GM19468 (cell line): ENCODE data around the gene CACFD1.

Experiments
- ATAC-seq: cut with Tn5 transposase; IDR thresholded peaks from one replicate; pipeline ENCODE4 v1.9.1; 2021; ENCODE audit warnings: mild to moderate bottlenecking, moderate library complexity, moderate number of reproducible peaks; ENCODE audit not compliant: unreplicated experiment; ENCODE audit errors: extremely low read depth

The CACFD1 gene

DNA sequence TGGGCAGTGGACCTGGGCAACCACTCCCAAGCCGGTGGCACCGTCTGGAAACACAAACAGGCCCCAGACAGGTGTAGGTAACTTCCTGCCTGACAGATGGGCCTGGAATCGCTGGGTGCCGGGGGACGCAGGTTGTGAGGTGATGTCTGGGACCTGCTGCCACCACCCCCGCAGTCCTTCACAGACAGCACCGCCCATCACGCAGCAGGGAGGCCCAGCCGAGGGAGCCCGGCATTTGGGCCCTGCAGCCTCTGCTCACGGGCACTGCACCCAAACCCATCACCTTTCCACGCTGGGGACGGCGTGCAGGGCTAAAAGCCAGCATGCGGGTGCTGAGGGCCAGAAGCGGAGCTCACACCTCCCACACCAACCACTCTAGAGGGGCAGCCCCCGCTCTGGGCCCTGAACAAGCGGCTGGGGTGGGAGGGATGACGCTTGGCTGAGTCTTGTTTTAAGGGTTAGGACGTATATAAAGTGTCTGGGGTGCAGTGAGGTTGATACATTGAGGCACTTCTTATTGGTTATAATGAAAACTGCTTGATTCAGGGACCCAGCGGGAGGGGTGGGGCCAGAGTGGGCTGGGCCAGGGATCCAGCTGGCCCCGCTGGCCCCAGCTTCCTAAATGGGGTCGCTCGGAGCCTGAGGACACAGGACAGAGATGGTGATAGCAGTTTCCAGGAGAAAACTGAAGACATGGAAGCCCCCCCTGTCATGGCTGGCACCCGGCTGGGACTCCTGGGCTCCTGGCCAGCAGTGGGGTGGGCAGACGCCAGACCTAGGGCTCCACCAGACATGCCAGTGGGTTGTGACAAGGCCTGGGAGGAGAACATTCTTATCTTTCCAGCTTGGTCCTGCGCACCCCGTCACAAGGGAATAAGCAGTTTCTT, 53.7 kb downstream of the CACFD1 start:
- ATAC-seq: no peak

DNA sequence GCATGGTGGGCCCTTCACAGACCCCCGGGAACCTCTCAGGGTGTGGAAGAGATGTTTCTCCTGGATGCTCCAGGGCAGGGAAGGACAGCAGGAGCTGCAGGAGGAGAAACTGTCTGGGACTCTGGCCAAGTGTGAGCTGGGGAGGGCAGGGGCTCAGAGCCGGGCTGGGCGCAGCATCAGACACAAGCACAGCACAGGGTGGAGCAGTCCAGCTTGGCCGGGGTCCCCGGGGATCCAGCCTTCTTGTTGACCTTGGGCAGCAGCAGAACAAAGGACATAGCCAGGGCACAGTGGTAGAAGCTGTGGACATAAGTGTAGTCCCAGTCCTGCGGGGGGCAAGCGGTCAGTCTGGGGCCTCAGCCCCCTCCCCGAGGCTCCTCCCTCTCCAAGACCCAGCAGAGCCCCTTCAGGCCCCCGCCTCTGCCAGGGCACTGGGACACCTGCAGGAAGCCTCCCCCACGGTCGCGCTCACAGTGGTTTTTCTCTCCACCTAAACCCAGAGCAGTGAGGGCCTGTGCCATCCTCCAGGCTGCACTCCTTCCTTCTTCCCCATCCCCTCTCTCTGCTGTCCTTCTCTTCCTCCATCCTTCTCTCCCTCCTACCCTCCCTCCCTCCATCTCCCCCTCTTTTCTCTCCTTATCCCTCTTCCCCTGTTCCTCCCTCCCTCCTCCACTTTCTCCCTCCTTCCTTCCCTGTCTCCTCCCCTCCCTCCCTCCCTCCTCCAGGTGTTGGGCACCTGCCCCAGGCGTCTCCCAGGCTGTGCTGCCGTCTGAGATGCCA, 54.9 kb downstream of the CACFD1 start:
- no peak for ATAC-seq

- ATAC-seq: no peak
These were observed 55.4 kb downstream of the CACFD1 start for GRCh38 chr9:133515240-133515610.

- ATAC-seq: no peak
These were observed 56.0 kb downstream of the CACFD1 start for GRCh38 chr9:133515615-133516255.

DNA sequence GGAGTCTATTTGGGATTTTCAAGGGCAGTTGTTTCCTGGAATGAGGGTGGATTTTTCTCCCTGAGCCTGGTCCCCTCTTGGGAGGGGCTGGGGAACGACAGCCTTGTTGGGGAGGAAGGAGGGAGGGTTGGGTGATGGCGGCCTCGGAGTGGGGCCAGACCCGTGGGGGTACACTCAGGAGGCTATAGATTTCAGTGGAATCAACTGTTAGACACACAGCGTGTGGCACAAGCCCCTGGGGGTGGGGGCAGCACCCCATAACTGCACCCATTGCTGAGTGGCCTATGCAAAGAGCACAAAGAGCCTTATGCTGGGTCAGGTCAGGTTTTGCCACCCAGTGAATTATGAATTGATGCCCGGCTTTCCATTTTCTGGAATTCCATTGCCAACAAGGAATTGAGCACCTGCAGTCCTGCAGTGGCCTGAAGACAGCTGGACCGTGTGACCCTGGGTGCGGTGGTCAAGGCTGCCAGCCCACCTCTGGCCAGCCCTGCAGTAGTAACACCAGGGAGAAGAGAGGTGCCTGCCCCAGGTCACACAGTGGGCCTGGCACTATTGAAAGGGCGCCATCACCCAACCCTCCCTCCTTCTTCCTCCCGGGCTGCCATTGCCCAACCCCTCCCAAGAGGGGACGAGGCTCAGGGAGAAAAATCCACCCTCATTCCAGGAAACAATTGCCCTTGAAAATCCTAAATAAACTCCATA, 56.6 kb downstream of the CACFD1 start:
- no peak for ATAC-seq

- no peak for ATAC-seq
These were observed 57.2 kb downstream of the CACFD1 start for GRCh38 chr9:133516961-133517350.

DNA sequence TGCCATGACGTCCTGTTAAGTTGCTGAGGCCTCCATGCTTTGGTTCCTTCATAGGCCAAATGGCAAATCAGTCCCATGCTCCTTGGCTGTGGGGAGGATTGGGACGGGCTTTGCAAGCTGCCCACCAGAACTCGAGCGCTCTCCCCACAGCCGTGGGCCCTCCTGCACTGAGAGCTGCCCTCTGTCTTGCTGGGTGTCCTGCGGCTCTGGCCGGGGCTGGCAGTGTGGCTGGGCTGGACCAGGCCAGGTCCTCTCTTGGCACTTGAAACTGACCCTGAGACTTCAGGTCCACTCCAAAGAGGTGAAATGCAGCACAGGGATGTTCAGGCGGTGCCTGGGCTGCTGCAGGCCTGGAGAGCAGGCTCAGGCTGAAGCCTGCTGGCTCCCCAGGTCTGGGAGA, 57.9 kb downstream of the CACFD1 start:
- no peak for ATAC-seq

DNA sequence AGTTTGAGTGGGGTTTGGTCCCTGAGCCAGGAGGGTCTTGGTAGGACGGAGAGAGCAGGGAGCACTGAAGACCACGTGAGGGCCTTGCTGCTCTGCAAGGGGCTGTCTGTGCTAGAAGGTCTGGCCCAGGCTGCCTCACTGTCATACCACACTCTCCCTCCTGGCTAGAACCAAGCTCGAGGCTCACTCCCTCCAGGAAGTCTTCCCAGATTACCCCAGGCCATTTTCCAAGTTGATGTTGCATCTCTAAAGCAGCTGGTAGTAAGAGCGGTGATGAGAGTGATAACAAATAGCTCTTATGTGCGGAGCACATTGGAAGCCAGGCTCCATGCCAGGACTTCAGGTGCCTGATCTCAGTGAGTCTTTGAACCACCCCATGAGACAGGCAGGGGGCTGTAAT, 58.4 kb downstream of the CACFD1 start:
- no peak for ATAC-seq

- no peak for ATAC-seq
These were observed 59.1 kb downstream of the CACFD1 start for GRCh38 chr9:133518706-133519449.

DNA sequence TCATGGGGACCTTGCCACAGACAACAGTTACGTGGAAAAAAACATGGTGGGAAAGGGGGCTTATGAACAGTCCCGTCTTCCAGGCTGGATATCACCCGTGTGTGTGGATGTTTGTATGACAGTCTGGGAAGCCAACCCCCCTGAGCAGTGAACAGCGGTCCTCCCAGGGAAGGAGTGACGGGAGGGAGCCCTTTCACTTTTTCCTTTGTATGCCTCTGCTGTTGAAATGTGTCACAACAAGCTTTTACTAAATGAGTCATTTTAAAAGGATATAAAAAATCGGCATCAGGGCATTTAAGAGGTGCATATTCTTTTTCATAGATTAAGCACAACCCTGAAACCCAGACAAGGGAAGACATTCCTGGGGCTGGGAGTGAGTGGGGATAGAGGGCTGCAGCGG, 59.9 kb downstream of the CACFD1 start:
- no peak for ATAC-seq

GRCh38 chr9:133520121-133520835, 60.5 kb downstream of the CACFD1 start:
- ATAC-seq: no peak
